Testis (tissue), 3 donors: ENCODE measurements around the gene RASSF8. TPM values are rescaled to one million over a fixed set of nuclear protein-coding genes. Genes with fewer than 3 reads are reported as not detected.

Experiments used
- DNase-seq: peaks from one replicate; pipeline ENCODE4 v3.0.0-alpha.2; 2019
- H3K27ac ChIP-seq, 2 donors: fragments of 200-600 bp; sonication (generic); one replicate each; pipeline ENCODE4 v1.5.1; 2019
- H3K27me3 ChIP-seq: fragments of 200-600 bp; sonication (generic); one replicate; pipeline ENCODE4 v1.5.1; 2019
- H3K36me3 ChIP-seq: fragments of 200-600 bp; sonication (generic); one replicate; pipeline ENCODE4 v1.5.1; 2017; ENCODE audit warnings: low read depth; ENCODE audit errors: missing control alignments
- H3K4me1 ChIP-seq: fragments of 200-600 bp; sonication (generic); one replicate; pipeline ENCODE4 v1.5.1; 2019
- H3K4me3 ChIP-seq, 2 donors: fragments of 200-600 bp; sonication (generic); one replicate each; pipeline ENCODE4 v1.5.1; 2017 to 2019
- H3K9me3 ChIP-seq: fragments of 200-600 bp; sonication (generic); one replicate; pipeline ENCODE4 v1.5.1; 2017
- CTCF ChIP-seq, 3 experiments: fragments of 450-650 bp in 2 of 3; fragments of 200-600 bp in 1 of 3; sonication (generic) in 1 of 3; IDR thresholded peaks; one replicate each; pipeline ENCODE4 v1.5.1; 2016 to 2019; ENCODE audit warnings: antibody characterized with exemption in 3 of 3, mild to moderate bottlenecking in 2 of 3, moderate library complexity in 1 of 3
- POLR2A ChIP-seq: fragments of 450-650 bp; IDR thresholded peaks from one replicate; pipeline ENCODE4 v1.6.1; 2017; ENCODE audit warnings: antibody characterized with exemption, mild to moderate bottlenecking, moderate library complexity
- WGBS, 2 donors: methylation state at CpG; one replicate each; pipeline ENCODE4 v1.1.5; 2018; 5-methylcytosine and 5-hydroxymethylcytosine counted together
- intact Hi-C: fragments of 100-400 bp; cut with DNase I; formaldehyde crosslinking; loops from one replicate; pipeline ENCODE4 v1.15.1; 2023; ENCODE audit warnings: low total_unique reads
- polyA plus RNA-seq: library from polyadenylated mRNA; stranded (reverse); fragments of 350-450 nt; fragmentation: Illumina TruSeq; extraction: RNeasy Lipid Tissue Mini Kit (QIAGEN cat#74804); gene quantifications from one replicate; pipeline ENCODE4 v1.2.3, GENCODE V29; 2014; ENCODE audit warnings: low read depth, low replicate concordance; ENCODE audit not compliant: insufficient read depth
- total RNA-seq, 2 donors: library from RNA; depleted of rRNA; stranded (reverse); fragments of >200 nt; gene quantifications; one replicate each; pipeline ENCODE4 v1.2.3, GENCODE V29; 2016

RASSF8 gene
- total and polyA plus RNA-seq, 3 donors from 2014 or later = 71.7 to 93.5 (median 90.0) TPM

- no peaks in the 10 kb centered on the region for H3K4me1 ChIP-seq
- no peaks in the 10 kb centered on the region for H3K9me3 ChIP-seq
- H3K4me3 ChIP-seq = no peak overlapping the region
- H3K27me3 ChIP-seq = no peaks in the 10 kb centered on the region
- H3K36me3 ChIP-seq = no peaks in the 10 kb centered on the region
- intact Hi-C loops = no loop called here
- H3K27ac ChIP-seq = no peak overlapping the region
- no peak for DNase-seq
- TF ChIP-seq POLR2A (no peak), CTCF (IDR thresholded peaks at IDR 0.05) (no peak)
Measured at GRCh38 chr12:25937096-25937495, 21.4 kb upstream of the RASSF8 start.

DNA sequence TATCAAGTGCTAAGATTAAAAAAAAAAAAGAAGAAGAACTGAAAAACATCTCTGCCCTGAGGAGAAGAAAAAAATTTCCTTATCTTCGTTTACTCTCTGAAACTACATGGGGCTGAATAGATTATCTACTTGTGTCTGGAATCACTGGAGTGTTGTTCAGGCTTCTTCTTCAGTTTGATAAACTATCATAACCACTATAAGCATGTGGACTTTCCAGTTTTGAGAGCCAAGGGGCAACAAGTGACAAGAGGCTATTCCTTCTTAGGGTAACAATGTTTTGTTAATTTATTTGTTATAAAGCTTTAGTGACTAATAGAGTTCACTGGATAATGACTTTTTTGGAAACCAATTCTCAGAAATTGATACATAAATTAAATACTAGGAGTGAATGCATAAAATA, 19.9 kb upstream of the RASSF8 start:
- Histone ChIP-seq H3K27me3 (no peaks in the 10 kb centered on the region), H3K4me1 (no peaks in the 10 kb centered on the region), H3K36me3 (no peaks in the 10 kb centered on the region), H3K27ac (no peak overlapping the region), H3K9me3 (no peaks in the 10 kb centered on the region), H3K4me3 (no peak overlapping the region)
- 45 to 50% methylated on average over 1 of the region's 1 CpG for WGBS, 2 donors
- TF ChIP-seq CTCF (IDR thresholded peaks at IDR 0.05) (no peak), POLR2A (no peak)
- no peak for DNase-seq
- intact Hi-C loops = no loop called here

- H3K36me3 ChIP-seq = no peaks in the 10 kb centered on the region
- TF ChIP-seq POLR2A (no peak), CTCF (IDR thresholded peaks at IDR 0.05) (no peak)
- H3K4me1 ChIP-seq = no peaks in the 10 kb centered on the region
- H3K27ac ChIP-seq = no peak overlapping the region
- WGBS, 2 donors = 94 to 98% methylated on average over 2 of the region's 2 CpGs
- H3K4me3 ChIP-seq = no peak overlapping the region
- intact Hi-C loops = no loop called here
- no peaks in the 10 kb centered on the region for H3K27me3 ChIP-seq
- no peaks in the 10 kb centered on the region for H3K9me3 ChIP-seq
- DNase-seq = no peak
Measured at GRCh38 chr12:25939606-25940005, 18.9 kb upstream of the RASSF8 start.

DNA sequence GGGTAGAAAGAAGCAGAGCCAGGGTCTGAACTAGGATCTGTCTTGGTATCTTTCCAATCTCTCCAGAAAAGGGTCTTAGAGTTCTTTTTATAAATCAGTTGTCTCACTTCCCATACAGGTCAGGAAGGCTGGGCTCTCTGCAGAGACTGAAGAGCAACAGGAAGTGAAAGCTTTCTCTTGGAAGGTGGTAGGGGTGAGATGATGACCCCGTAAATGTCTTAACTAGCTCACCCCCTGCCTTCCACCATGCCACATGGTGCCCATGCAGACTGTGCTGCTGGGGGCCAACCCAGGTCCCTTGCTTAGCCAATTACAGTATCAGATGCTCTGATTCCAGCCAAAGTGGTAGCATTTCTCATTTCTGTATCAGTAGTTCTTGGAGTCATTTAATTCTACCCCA, 17.6 kb upstream of the RASSF8 start:
- no peaks in the 10 kb centered on the region for H3K27me3 ChIP-seq
- no peaks in the 10 kb centered on the region for H3K36me3 ChIP-seq
- intact Hi-C loops = no loop called here
- no peaks in the 10 kb centered on the region for H3K9me3 ChIP-seq
- no peaks in the 10 kb centered on the region for H3K4me1 ChIP-seq
- WGBS, 2 donors = 69 to 78% methylated on average over 1 of the region's 1 CpG
- TF ChIP-seq POLR2A (no peak), CTCF (IDR thresholded peaks at IDR 0.05) (no peak)
- no peak overlapping the region for H3K27ac ChIP-seq
- DNase-seq = no peak
- no peak overlapping the region for H3K4me3 ChIP-seq

GRCh38 chr12:25942709-25943108, 15.8 kb upstream of the RASSF8 start:
- no peak for DNase-seq
- Histone ChIP-seq H3K4me3 (no peak overlapping the region), H3K27me3 (no peaks in the 10 kb centered on the region), H3K4me1 (no peaks in the 10 kb centered on the region), H3K36me3 (no peaks in the 10 kb centered on the region), H3K27ac (no peak overlapping the region), H3K9me3 (no peaks in the 10 kb centered on the region)
- intact Hi-C loops = no loop called here
- 90 to 91% methylated on average over 2 of the region's 2 CpGs for WGBS, 2 donors
- TF ChIP-seq POLR2A (no peak), CTCF (IDR thresholded peaks at IDR 0.05) (no peak)
